NCI-H1417 treated with DMSO at 0.1 percent for 48 hours (cell line): ENCODE results near the gene PRR29.

Experiments used
- DNase-seq: peaks from one replicate; lab custom pipeline; 2025; lab: John Stamatoyannopoulos, UW

Gene PRR29

DNA sequence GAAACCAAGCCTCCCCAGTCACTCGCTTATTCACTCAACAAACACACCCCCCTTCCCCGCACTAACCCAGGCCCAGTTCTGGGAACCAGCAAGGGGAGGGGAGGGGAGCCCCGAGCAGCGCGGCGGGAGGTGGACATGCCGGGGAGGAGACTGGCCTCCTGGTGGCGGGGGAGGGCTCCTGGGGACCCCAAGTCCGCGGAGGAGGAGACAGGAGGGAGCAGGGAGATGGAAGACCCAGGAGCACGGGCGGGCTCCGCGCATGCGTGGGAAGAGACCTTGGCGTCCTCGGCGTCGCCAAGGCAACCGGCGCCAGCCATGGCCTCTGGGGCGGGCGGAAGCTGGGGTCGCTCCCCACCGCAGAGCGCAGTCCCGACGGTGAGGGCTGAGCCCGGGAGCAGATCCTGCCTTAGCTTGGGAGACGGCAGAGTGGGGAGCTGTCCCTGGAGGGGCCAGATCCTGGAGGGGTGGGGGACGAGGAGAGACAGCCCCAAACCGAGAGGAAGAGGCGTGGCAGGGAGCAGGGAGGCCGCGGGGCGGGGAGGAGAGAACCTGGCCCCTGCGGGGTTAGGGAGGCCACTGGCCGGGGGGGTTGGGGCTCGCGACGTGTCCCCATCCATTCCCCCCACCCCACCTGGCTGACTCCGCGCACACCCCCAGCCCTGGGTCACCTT lies at the start of gene PRR29:
Gene PRR29, plus strand, starts transcription at position 302 of the 671 bp plus-strand sequence. Its CDS starts 14 bp downstream, at position 316.
- DNase-seq = no peak

DNA sequence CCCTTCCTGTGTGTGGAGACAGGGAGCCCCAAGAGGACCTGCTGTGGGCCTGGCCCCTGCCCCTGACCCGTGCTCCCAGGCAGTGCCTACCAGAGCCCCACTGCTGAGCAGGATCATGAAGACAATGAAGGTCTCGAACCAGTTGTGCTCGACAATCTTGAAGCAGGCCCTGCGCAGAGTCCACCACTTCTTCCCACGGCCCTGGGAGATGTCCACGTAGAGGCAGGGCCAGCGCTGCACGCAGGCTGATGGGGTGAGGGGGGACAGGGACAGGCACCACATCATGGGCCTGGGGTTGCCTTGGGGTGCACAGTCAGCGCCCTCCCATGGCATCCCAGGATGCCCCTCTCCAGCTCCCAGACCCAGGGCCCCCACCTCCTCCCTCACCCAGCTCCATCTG lies 49.6 kb upstream of the PRR29 start:
- no peak for DNase-seq

DNA sequence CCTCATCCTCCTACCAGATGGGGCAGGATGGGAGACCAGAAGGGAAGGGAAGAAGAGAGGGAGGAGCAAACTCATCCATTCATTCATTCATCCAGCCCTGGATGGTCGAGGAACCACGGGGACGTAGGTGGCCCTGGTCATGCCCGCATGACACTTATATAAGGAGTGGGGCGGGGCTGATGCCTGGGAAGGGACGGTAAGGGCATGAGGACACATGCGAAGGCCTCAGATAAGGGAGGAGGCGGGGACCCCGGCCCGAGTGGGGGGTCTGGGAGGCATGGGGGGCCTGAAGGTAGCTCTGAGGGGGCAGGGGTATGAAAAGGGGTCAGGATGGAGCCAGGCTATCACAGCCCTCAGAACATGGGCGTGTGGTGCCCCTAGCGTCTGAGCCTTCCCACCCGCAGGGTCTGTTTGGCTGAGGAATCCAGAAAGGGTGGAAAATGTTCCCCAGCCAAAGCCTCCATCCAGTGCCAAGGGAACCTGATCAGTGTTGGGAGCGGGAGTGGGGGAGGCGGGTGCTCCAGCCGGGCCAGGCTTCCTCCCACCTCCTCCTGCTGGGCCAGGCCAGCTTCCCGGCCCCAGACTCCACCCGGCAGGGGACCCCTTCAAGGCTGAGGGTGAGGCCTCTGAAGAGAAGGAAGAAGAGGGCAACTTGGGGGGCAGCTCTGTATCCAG lies 48.4 kb upstream of the PRR29 start:
- no peak for DNase-seq

DNA sequence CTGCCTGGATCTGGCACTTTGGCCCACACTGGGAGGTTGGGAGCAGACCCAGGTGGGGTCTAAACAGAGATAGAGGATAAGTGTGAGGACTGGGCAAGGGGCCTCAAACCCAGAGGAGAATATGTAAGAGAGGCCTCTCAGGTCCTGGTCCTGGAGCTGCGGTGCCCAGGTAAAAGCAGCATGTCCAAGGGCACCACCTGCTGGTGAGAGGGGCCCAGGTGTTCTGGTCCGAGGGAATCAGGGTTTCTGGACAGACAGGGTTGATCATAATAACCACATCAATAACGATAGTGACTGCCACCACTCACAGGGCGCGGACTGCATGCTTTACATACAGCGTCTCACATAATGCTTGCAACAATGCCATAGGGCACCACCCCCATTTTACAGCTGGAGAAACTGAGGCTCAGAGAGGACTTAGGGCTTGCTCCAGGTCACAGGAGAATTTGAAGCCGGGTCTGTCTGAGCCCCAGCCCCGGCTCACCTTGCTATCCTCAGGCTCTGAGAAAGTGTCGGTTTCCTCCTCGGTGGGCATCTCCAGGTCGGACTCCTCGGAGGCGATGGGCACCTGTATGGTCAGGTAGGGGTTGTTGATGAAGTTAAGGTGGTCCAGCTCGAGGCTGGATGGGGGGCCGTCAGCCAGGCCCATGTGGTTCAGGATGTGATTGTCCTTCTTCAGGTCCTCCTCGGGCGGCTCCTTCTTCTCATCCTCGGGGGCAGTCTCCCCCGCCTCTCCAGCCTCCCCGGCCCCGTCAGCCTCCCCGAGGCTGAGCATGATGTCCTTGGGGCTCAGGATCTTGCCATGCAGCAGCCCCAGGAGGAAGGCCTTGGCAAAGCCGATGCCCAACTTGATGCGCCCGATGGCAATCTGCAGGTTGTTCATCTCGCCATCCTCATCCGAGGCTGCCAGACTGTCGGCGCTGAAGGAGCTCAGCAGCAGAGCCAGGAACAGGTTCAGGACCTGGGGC lies 46.9 kb upstream of the PRR29 start:
- no peak for DNase-seq

DNA sequence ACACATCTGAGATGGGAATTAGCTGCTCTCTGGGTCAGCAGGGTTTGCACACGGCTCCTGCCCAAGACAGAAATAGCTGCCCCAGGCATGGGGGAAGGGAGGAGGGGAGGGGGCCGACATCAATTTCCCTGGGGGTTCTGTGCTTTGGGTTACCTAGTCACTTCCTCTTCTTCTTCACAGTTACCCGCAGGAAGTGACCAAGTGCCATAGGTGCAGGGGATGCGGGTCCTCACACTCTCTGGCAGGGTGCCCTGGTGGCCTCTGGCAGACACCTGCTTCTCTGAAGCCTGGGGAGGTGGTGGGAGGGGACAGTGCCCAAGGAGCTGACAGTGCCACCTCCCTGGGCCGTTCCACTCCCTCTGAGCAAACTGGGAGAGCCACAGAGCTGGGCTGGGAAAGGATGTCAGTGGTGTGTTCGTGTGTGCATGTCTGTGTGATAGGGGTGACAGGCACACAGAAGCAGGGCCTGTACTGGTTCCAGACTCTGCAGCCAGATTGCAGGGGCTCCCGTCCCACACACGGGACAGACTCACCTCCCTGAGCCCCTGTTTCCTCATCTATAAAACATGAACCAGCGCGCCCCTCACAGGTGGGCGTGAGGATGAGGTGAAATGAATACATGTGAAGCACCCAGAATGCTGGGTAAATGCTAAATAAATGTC lies 43.6 kb upstream of the PRR29 start:
- DNase-seq = no peak

DNA sequence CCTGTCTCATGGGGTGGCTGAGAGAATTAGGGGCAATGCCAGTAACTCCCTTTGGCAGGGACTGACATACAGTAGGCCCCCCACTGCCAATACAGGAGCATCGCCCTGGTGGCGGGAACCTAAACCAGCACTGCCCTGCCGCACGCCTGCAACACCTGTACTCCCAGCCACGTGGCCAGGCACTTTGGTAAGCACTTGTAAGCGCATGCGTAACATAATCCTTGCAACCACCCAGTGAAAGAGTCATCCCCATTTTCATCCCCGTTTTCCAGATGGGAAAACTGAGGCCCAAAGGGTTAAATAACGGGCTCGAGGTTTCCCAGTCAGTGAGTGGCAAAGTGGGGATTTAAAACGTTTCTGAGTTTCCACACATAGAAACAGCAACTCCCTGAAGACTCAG lies 42.9 kb upstream of the PRR29 start:
- no peak for DNase-seq

DNA sequence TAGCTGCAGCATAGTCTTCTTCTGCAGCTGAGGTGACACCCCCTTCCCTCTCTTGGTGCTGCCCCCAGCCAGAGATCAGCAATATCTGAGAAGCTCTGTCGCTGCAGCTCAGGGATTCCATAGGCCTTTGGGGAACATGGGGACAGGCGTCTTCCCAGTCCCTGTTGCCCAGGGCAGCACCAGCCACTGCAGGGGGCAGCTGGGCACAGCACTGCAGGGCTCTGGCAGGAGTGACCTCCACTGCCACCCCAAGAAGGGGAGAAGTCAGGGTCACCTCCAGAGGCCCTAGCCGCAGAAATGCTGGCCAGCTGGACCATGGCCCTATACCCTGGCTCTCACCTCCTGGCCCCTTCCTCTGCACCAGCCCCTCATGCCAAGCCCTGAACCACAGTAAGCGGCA lies 42.4 kb upstream of the PRR29 start:
- DNase-seq = no peak

DNA sequence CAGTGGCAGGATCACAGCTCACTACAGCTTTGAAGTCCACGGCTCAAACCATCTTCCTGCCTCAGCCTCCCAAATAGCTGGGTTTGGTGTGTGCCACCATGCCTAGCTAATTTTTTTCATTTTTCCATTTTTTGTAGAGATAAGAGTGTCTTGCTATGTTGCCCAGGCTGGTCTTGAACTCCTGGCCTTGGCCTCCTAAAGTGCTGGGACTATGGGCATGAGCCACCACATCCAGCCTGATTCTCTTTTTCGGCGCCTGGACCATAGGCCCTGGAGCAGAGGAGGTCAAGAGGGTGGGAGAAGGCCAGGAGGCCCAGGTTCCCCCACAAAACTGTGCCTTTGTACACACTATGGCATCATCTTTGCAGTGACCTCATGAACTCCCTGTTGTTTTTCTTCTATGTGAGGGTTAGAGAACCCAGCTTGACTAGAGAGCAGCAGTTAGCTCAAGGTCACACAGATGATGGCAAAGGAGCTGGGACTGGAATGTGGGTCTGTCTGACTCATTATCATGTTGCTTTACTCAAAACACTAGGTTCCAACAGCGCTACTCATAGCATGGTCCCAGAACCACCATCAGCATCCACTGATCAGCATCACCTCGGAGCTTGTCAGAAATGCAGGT lies 41.7 kb upstream of the PRR29 start:
- no peak for DNase-seq

DNA sequence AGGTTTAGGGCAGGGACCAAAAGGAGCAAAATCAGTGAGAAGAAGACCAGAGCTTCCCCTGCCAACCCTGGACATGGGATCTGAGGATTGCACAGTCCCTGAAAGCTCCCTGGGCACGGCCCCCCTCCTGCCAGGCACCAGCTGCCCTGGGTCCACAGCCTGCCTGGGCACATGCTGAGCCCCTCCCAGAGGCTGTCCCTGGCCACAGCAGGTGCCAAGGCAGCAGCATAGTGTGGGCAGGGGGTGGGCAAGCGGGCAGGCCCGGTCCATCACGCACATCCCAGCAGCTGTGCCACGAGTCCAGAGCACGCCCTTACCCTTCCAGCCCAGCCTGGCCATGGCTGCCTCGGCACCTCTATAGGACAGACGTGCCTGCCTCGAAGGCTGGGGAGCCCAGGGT lies 38.1 kb upstream of the PRR29 start:
- DNase-seq = no peak

DNA sequence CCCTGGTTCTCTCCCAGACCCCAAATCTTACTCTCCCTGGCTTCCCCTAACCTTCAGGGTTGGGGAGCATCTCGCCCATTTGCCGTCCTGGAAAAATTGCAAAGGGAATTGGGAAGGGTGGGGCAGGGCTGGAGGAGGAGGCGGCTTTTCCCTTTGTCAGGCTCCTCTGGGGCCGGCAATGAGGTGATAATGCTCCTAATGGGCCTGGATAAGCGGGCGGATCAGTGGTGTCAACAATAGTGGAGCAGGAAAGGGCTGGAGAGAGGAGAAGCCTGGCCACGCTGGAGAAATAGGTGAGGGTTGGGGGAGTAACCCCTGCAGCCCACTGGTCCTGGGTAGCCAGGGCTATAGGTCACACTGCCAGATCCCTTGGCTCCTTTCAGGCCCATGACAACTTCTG lies 37.7 kb upstream of the PRR29 start:
- DNase-seq = no peak

DNA sequence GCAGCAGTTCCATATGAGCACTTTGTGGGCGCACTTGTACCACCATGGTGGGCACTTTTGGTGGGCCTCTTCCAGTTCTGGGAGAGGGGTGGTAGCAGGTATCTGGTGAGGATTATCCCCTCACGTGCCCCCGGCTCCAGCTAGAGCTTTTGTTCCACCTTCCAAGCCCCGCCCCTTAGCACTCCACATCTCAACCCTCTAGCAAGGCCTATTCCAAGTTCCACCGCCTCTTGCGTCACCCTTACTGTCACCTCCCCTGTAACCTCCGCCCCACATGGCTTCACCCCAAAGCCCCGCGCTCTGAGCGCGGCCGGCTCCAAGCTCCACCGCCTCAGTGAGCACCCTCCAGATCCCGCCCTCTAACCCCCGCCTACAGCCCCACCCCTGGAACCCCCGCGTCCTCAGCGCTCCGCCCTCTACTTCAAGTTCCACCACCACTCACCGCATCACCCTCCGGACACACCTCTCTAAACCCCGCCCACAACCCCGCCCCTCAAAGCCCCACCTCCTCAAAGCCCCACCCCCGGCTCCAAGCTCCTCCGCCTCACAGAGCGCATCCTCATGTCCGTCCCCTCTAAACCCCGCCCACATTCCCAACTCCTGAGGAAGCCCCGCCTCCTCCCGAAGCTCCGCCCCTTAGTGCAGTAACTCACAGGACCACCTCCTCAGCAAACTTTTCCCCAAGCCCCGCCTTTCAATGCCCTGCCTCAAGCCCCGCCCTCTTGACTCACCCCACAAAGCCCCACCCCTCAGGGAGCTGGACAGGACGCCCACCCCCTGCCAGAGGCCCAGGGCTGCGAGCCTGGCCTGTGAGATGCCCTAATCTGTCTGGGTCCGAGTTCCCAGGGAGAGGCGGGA lies 36.6 kb upstream of the PRR29 start:
- no peak for DNase-seq

DNA sequence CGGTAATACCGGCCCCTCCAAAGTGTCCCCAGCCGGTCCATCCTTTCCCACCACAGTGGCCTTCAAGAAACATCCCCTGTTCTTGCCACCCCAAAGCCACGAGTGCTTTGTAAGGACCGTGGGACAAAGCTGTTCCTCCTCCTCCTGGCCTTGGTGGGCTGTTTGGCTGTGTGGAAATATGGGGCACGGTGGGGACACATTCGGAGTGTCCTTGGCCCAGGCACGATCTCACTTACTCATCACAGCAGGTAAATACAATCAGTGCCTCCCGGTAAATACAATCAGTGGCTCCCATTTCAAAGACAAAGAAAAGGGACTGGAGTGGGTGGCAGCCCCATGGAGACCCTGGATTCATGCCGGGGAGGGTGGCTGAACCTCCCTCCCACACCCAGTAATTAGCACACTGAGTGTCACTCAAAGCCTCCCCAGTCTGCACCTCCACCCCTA lies 35.8 kb upstream of the PRR29 start:
- DNase-seq = no peak

DNA sequence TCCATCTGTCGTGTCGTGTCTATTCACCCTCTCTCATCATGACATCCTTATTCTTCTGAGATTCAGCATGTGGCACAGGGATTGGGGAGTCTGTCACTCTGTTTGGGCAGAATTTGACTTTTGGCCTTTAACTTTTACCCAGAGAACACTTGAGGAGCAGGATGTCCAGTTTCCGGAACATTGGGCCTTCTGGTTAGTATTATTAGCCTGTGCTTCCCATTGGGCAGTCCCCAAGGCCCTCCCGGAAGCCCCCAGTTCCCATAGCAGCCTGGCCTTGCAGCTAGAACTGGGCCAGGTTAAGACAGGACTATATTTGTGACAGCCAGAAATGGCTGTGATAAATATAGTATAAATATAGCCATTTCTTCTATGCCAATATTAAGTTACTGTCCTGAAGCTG lies 35.0 kb upstream of the PRR29 start:
- no peak for DNase-seq

DNA sequence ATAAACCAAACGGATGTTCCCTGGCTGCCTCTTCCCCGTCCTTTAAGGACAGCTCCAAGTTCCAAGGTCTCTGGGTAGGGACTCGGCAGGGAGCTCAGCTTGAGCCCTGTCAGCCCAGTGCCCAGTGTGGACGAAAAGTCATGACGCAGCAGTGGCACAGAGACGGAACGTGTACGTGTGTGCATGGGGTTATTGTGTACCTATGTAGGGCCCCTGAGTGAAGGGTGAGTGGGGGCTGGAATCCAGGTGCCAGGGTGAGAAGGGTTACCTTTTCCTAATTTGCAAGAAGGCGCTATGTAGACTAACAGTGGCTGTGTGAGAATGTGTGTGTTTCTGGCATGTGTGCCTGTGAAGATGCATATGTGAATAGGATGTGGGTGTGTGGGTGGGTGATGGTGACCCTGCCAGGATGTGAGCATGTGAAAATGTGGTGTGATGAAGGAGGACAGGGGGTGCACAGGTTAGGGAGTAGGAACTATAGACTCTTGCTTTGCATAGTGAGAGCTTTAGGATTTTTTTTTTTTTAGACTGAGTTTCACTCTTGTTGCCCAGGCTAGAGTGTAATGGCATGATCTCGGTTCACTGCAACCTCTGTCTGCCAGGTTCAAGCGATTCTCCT lies 31.4 kb upstream of the PRR29 start:
- DNase-seq = no peak

DNA sequence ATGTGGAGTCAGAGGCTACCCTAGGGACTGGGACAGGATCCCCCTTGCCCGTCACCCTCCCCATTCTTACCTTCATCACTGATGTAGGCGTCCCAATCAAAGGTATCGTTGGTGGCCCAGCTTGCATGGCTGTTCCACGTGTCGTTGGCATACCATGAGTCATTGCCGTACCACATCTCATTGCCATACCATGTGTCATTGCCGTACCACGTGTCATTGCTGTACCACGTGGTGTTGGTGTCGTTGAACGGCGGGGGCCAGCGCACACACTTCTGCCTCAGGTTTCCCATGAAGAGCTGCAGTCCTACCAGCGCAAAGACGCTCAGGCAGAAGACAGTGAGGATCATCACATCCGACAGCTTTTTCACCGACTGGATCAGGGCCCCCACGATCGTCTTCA lies 30.2 kb upstream of the PRR29 start:
- no peak for DNase-seq

DNA sequence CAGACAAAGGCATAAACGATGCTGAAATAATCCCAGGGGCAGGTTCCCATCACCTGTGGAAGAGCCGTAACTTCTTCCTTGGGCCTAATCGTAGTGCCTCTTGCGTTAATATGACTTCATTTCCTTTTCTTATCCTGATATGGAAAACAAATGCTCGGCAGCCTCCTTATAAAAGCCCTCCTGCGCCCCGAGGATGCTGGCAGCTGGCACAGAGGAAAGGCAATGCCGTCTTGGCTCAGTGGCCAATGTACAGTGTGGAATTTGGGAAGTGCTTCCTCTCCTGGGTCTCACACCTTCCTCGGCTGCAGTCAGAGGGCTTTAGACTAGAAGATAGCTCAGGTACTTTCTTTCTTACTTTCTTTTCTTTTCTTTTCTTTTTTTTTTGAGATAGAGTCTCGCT lies 28.9 kb upstream of the PRR29 start:
- no peak for DNase-seq

DNA sequence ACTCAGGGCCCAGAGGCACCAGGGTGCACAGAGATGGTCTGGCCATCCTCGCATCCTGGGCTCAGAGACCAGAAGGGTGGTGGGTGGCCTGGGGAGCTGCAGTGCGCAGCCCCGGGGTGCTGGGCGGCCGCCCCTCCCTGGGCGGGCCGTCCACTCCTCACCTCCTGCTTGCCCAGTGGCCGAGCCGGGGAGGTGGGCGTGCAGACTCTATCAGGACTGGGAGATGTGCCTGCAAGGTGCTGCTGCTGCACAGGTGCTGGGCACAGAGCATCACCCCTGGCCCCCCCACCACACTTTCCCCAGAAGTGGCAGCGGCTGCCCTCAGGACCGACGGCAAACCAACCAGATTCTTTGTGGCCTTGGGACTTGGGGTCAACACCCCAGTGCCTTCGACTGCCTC lies 25.4 kb upstream of the PRR29 start, which contains the start of gene SCN4A:
Gene SCN4A, minus strand, starts transcription at position 123 of the 400 bp plus-strand sequence. Its CDS starts 77 bp downstream, at position 46.
- no peak for DNase-seq

DNA sequence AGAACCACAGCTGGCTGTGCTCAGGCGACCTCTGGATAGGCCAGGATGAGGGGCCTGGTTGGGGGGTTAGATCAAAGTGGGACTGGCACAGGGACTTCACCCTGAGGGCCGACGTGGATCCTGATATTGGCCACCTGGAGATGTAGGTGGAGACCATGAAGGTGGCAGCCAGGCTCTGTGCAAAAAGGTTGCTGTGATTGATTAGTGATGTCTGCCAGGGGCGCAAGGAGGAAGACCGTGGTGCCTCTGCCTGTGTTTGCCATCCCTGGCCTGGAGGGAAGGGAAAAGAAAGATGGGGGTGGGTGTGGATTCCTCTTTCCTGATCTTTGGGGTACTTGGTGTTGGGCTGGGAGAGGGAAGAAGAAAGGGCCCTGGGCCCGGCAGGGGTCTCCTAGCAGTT lies 24.9 kb upstream of the PRR29 start:
- DNase-seq = no peak

DNA sequence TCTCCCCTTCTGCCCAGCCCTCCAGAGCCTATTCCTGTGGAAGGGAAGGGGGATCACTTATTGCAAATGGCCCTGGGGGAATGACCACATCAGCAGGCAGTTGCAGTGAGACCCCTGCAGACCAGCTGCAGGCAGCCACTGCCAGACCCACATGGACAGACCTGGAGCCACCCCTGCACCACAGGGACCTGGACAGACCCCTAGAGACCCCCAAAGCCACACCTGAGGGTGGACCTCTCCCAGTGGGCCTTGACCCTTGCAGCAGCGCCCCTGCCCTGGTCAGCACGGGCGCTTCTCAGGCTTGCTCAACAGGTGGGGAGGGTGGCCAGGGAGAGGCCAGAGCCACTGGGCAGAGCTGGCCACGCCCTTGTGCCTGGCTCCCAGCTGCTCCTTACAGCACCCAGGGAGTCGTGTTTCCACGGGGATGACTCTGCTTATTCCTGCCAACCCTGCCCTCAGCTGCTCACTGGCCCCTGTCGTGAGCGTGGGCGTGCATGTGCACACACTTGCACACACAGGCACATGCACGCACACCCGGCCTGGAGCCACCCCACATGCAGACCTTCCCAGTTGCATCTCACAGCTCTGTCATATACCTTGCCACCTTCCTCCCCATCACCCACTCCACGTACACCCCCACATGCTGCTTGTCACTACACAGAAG lies 24.1 kb upstream of the PRR29 start:
- no peak for DNase-seq
